Astrocyte (in vitro differentiated cells and primary cell): ENCODE results near the gene GTPBP3. TPM values are rescaled to one million over a fixed set of nuclear protein-coding genes. Genes with fewer than 3 reads are reported as not detected.

ENCODE experiments used
- DNase-seq: peaks from one replicate; pipeline ENCODE4 v3.0.0-alpha.2; 2010; ENCODE audit warnings: low read depth
- FAIRE-seq: peaks from 2 replicates; lab custom pipeline; 2011; peaks lifted over from hg19 to GRCh38; lab: Jason Lieb, UNC
- H2AFZ ChIP-seq: 2 replicates; pipeline ENCODE4 v1.6.0; 2012; ENCODE audit warnings: low read depth, low read length, inconsistent platforms
- H3K27ac ChIP-seq: 2 replicates; pipeline ENCODE4 v1.5.1; 2011; ENCODE audit warnings: low read depth, low read length, inconsistent platforms
- H3K27me3 ChIP-seq: 2 replicates; pipeline ENCODE4 v1.6.0; 2011; ENCODE audit warnings: low read length, inconsistent platforms; ENCODE audit not compliant: insufficient read depth
- H3K36me3 ChIP-seq: 2 replicates; pipeline ENCODE4 v1.5.1; 2011; ENCODE audit warnings: low read length, inconsistent platforms; ENCODE audit not compliant: insufficient read depth
- H3K4me1 ChIP-seq: 2 replicates; pipeline ENCODE4 v1.5.1; 2011; ENCODE audit warnings: low read length, inconsistent platforms; ENCODE audit not compliant: insufficient read depth
- H3K4me2 ChIP-seq: 2 replicates; pipeline ENCODE4 v1.6.0; 2012; ENCODE audit warnings: low read length, inconsistent platforms
- H3K4me3 ChIP-seq: 2 replicates; pipeline ENCODE4 v1.5.1; 2011; ENCODE audit warnings: low read depth, mild to moderate bottlenecking, low read length, inconsistent platforms; ENCODE audit not compliant: insufficient read depth
- H3K79me2 ChIP-seq: 2 replicates; pipeline ENCODE4 v1.6.0; 2012; ENCODE audit warnings: mild to moderate bottlenecking, low read length, inconsistent platforms; ENCODE audit not compliant: insufficient read depth
- H3K9ac ChIP-seq: 2 replicates; pipeline ENCODE4 v1.6.0; 2012; ENCODE audit warnings: mild to moderate bottlenecking, low read length, inconsistent platforms
- H3K9me3 ChIP-seq: 2 replicates; pipeline ENCODE4 v1.5.1; 2012; ENCODE audit warnings: low read depth, mild to moderate bottlenecking, low read length, inconsistent platforms; ENCODE audit not compliant: insufficient read depth
- H4K20me1 ChIP-seq: 2 replicates; pipeline ENCODE4 v1.6.0; 2012; ENCODE audit warnings: low read length, inconsistent platforms; ENCODE audit not compliant: insufficient read depth
- H3K27ac Mint-ChIP-seq: one replicate; pipeline ENCODE4 v1.8.0; 2021; ENCODE audit warnings: mild to moderate bottlenecking, mixed read lengths; ENCODE audit not compliant: unreplicated experiment
- H3K27me3 Mint-ChIP-seq: one replicate; pipeline ENCODE4 v1.8.0; 2021; ENCODE audit warnings: low read depth, mixed read lengths; ENCODE audit not compliant: unreplicated experiment
- H3K36me3 Mint-ChIP-seq: one replicate; pipeline ENCODE4 v1.8.0; 2021; ENCODE audit warnings: low read depth, mixed read lengths; ENCODE audit not compliant: unreplicated experiment
- H3K4me1 Mint-ChIP-seq: one replicate; pipeline ENCODE4 v1.8.0; 2021; ENCODE audit warnings: low read depth, mixed read lengths; ENCODE audit not compliant: unreplicated experiment
- H3K4me3 Mint-ChIP-seq: one replicate; pipeline ENCODE4 v1.8.0; 2021; ENCODE audit warnings: mild to moderate bottlenecking, moderate library complexity, mixed read lengths; ENCODE audit not compliant: unreplicated experiment
- H3K9me3 Mint-ChIP-seq: one replicate; pipeline ENCODE4 v1.8.0; 2021; ENCODE audit warnings: mild to moderate bottlenecking, mixed read lengths; ENCODE audit not compliant: unreplicated experiment
- CTCF ChIP-seq: IDR thresholded peaks from 2 replicates; pipeline ENCODE4 v1.5.1; 2011; ENCODE audit warnings: low read depth, mild to moderate bottlenecking, inconsistent platforms, low read length, moderate library complexity; ENCODE audit not compliant: insufficient read depth
- EZH2 ChIP-seq: IDR thresholded peaks from 2 replicates; pipeline ENCODE4 v1.6.1; 2012; ENCODE audit warnings: mild to moderate bottlenecking, low read length, inconsistent platforms; ENCODE audit not compliant: insufficient read depth
- total RNA-seq: library from RNA; stranded (reverse); gene quantifications from 2 replicates; pipeline ENCODE4 v1.2.1, GENCODE V29; 2021

Gene GTPBP3
- total RNA-seq, 1 donor from 2014 or later: 21.7 TPM

GRCh38 chr19:17303940-17304267 lies 33.4 kb upstream of the GTPBP3 start:
- Histone ChIP-seq H3K4me2 (peak overlapping the region; percentile 87), H3K9ac (no peak overlapping the region), H3K9me3 (no peaks in the 10 kb centered on the region), H3K27ac (no peak overlapping the region), H3K4me1 (peaks cover 12% of the 10 kb centered on the region), H3K27me3 (no peaks in the 10 kb centered on the region), H4K20me1 (peaks cover 3% of the 10 kb centered on the region), H3K4me3 (no peak overlapping the region), H3K79me2 (peaks cover 7% of the 10 kb centered on the region), H3K36me3 (no peaks in the 10 kb centered on the region), H2AFZ (peak overlapping the region; percentile 15)
- FAIRE-seq (no peak), DNase-seq (no peak)
- TF ChIP-seq CTCF (no peak), EZH2 (no peak)
- H3K9me3 Mint-ChIP-seq: no peaks in the 10 kb centered on the region
- peaks cover 1% of the 10 kb centered on the region for H3K4me1 Mint-ChIP-seq
- H3K27me3 Mint-ChIP-seq: no peaks in the 10 kb centered on the region
- no peak overlapping the region for H3K27ac Mint-ChIP-seq
- H3K36me3 Mint-ChIP-seq: peaks cover 2% of the 10 kb centered on the region
- H3K4me3 Mint-ChIP-seq: peak overlapping the region; percentile 51

DNA sequence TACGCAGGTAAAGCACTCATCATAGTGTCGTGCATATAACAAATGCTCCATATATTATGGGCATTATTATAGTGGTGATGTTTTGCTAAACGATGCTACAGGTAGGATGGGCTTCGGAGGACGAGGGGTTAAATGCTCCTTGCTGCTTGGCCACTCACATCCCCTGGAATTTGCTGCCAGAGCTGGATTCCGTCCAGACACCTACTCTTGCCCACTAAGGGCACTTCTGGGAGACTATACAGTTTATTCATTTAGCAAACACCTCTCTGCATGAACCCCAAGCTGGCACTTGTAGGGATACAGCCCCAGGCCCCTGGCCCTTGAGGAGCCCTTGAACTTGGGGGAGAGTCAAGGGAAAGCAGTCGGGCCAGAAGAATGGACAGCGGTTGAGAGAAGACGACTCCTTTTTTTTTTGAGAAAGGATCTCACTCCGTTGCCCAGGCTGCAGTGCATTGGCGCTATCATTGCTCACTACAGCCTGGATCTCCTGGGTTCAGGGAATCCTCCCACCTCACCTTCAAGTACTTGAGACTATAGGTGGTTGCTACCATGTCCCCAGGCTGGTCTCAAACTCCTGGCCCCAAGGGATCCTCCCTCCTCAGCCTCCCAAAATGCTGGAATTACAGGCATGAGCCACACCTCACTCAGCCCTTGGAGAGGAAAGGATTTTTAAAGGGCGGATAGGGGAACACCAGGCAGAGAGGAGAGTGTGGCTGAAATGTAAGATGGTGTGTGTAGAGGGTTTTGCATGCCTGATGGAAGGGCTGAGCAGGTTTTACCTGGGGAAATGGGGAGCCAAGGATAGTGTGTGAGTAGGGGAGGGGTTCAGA lies 32.8 kb upstream of the GTPBP3 start:
- H3K4me3 Mint-ChIP-seq: peak overlapping the region; percentile 85
- no peaks in the 10 kb centered on the region for H3K9me3 Mint-ChIP-seq
- no peak overlapping the region for H3K27ac ChIP-seq
- H3K4me2 ChIP-seq: peak overlapping the region; percentile 93
- H3K36me3 ChIP-seq: no peaks in the 10 kb centered on the region
- peaks cover 1% of the 10 kb centered on the region for H3K4me1 Mint-ChIP-seq
- no peaks in the 10 kb centered on the region for H3K27me3 Mint-ChIP-seq
- no peak for DNase-seq
- H4K20me1 ChIP-seq: peaks cover 3% of the 10 kb centered on the region
- peaks cover 2% of the 10 kb centered on the region for H3K36me3 Mint-ChIP-seq
- H3K4me1 ChIP-seq: peaks cover 12% of the 10 kb centered on the region
- no peak for FAIRE-seq
- peaks cover 10% of the 10 kb centered on the region for H3K79me2 ChIP-seq
- H3K9ac ChIP-seq: no peak overlapping the region
- TF ChIP-seq CTCF: no peak
- no peak for TF ChIP-seq EZH2
- H3K4me3 ChIP-seq: no peak overlapping the region
- no peaks in the 10 kb centered on the region for H3K27me3 ChIP-seq
- peak overlapping the region; percentile 84 for H3K27ac Mint-ChIP-seq
- H2AFZ ChIP-seq: no peak overlapping the region
- H3K9me3 ChIP-seq: no peaks in the 10 kb centered on the region

DNA sequence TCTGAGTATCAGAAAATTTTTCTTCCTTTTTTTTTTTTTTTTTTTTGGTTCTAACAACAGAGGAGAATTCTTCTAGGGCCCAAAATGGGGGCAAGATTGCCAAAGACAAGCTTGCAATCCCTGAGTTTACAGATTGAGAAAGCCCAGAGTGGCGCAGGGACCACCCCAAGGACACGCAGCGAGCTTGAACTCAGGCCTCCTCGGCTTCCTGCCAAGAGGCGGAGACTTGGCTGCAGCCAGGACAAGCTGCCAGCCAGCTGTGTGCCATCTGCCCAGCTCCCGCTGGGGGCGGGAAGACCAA lies 32.2 kb upstream of the GTPBP3 start:
- Histone ChIP-seq H3K27ac (no peak overlapping the region), H3K9ac (no peak overlapping the region), H3K79me2 (peaks cover 16% of the 10 kb centered on the region), H3K9me3 (no peaks in the 10 kb centered on the region), H3K27me3 (no peaks in the 10 kb centered on the region), H3K4me3 (peak overlapping the region; percentile 72), H3K36me3 (no peaks in the 10 kb centered on the region), H3K4me2 (peak overlapping the region; percentile 93), H2AFZ (peak overlapping the region; percentile 90), H3K4me1 (peaks cover 13% of the 10 kb centered on the region), H4K20me1 (peaks cover 6% of the 10 kb centered on the region)
- Mint-ChIP-seq H3K4me1 (peaks cover 1% of the 10 kb centered on the region), H3K27me3 (no peaks in the 10 kb centered on the region), H3K9me3 (no peaks in the 10 kb centered on the region), H3K36me3 (peaks cover 2% of the 10 kb centered on the region), H3K27ac (peak overlapping the region; percentile 84), H3K4me3 (peak overlapping the region; percentile 85)
- DNase-seq: no peak
- FAIRE-seq: no peak
- TF ChIP-seq CTCF: no peak
- TF ChIP-seq EZH2: no peak
